GM12892 (cell line): Measurements from ENCODE around the gene NDOR1.

Experiments used
- POLR2A ChIP-seq: IDR thresholded peaks from 2 replicates; pipeline ENCODE4 v1.6.1; 2011; ENCODE audit warnings: low read depth, low read length, control low read depth
- POLR2AphosphoS5 ChIP-seq: IDR thresholded peaks from 2 replicates; pipeline ENCODE4 v1.6.1; 2011; ENCODE audit warnings: low read depth, low read length, control low read depth
- TAF1 ChIP-seq: IDR thresholded peaks from 2 replicates; pipeline ENCODE4 v1.6.1; 2011; ENCODE audit warnings: low read depth, mild to moderate bottlenecking, control low read depth, low read length, borderline replicate concordance

- TF ChIP-seq POLR2A (no peak), TAF1 (no peak), POLR2AphosphoS5 (no peak)
These were observed 26.6 kb downstream of the NDOR1 start for GRCh38 chr9:137232101-137232500.
